Activated CD8-positive, alpha-beta memory T cell treated with anti-CD3 and anti-CD28 coated beads for 4 hours (primary cell): ENCODE results near the gene RBM19.

Experiments used
- DNase-seq, 2 donors: peaks; one replicate each; pipeline ENCODE4 v3.0.0-alpha.2; 2020; ENCODE audit warnings: low read depth in 2 of 2

Gene RBM19

GRCh38 chr12:113882690-113883089 is 83.4 kb downstream of the RBM19 start:
- no peak for DNase-seq

GRCh38 chr12:113880988-113881962 is 84.8 kb downstream of the RBM19 start:
- DNase-seq, result no peak

- no peak for DNase-seq
Observed at GRCh38 chr12:113880326-113880725, 85.8 kb downstream of the RBM19 start.

GRCh38 chr12:113879658-113880057 is 86.5 kb downstream of the RBM19 start:
- DNase-seq, result no peak

GRCh38 chr12:113877607-113878006 is 88.5 kb downstream of the RBM19 start:
- DNase-seq, result no peak

GRCh38 chr12:113876160-113876559 is 90.0 kb downstream of the RBM19 start:
- DNase-seq, result no peak

GRCh38 chr12:113875691-113876090 is 90.4 kb downstream of the RBM19 start:
- no peak for DNase-seq

GRCh38 chr12:113874999-113875561 is 91.0 kb downstream of the RBM19 start:
- no peak for DNase-seq

GRCh38 chr12:113874326-113874725 is 91.8 kb downstream of the RBM19 start:
- DNase-seq, result no peak

- DNase-seq, result no peak
Observed at GRCh38 chr12:113873740-113874139, 92.4 kb downstream of the RBM19 start.

- DNase-seq, result no peak
Observed at GRCh38 chr12:113870890-113871289, 95.2 kb downstream of the RBM19 start.

- DNase-seq, result no peak
Observed at GRCh38 chr12:113870035-113870434, 96.1 kb downstream of the RBM19 start.

GRCh38 chr12:113868365-113868764 is 97.8 kb downstream of the RBM19 start:
- no peak for DNase-seq

- DNase-seq, result no peak
Observed at GRCh38 chr12:113867258-113867657, 98.9 kb downstream of the RBM19 start.

- DNase-seq, result no peak
Observed at GRCh38 chr12:113866496-113866895, 99.6 kb downstream of the RBM19 start.

- no peak for DNase-seq
Observed at GRCh38 chr12:113863455-113863845, 102.7 kb downstream of the RBM19 start.

- DNase-seq, result no peak
Observed at GRCh38 chr12:113862590-113863454, 103.3 kb downstream of the RBM19 start.

GRCh38 chr12:113861708-113862312 is 104.3 kb downstream of the RBM19 start:
- no peak for DNase-seq

GRCh38 chr12:113860950-113861349 is 105.2 kb downstream of the RBM19 start:
- DNase-seq, result no peak

- no peak for DNase-seq
Observed at GRCh38 chr12:113860059-113860820, 105.9 kb downstream of the RBM19 start.

GRCh38 chr12:113858841-113859386 is 107.2 kb downstream of the RBM19 start:
- DNase-seq, result no peak
